A549 (cell line): Measurements from ENCODE around the gene PDE6G. TPM values are rescaled to one million over a fixed set of nuclear protein-coding genes. Genes with fewer than 3 reads are reported as not detected.

Experiments
- ATAC-seq, 2 experiments: fragments of 200-7000 bp in 1 of 2; fragments of >200 bp in 1 of 2; cut with Nextera tagmentation in 1 of 2; cut with Tn5 transposase in 1 of 2; 3 replicates each; pipeline versions ENCODE4 v1.8.0 to v1.9.1; 2018 to 2020; ENCODE audit warnings: mild to moderate bottlenecking in 1 of 2, moderate library complexity in 1 of 2
- CTCF ChIA-PET: fragments of 300-600 bp; sonication (Branson Sonifier 250); formaldehyde crosslinking; extraction: SDS; loops from one replicate; lab custom pipeline; 2021; ENCODE audit warnings: antibody characterized with exemption, inconsistent platforms; lab: Yijun Ruan, JAX
- POLR2A ChIA-PET: fragments of 350-600 bp; formaldehyde crosslinking; extraction: SDS; loops from one replicate; lab custom pipeline; 2021; ENCODE audit warnings: antibody characterized with exemption, inconsistent platforms; lab: Yijun Ruan, JAX
- DNase-seq, 2 experiments: peaks; one replicate each; pipeline versions ENCODE4 v3.0.0 to v3.0.0-alpha.2; 2011 to 2016; ENCODE audit warnings: low read depth in 1 of 2, low spot score in 1 of 2
- FAIRE-seq: peaks from 2 replicates; lab custom pipeline; 2011; peaks lifted over from hg19 to GRCh38; lab: Jason Lieb, UNC
- H3K27ac ChIP-seq, 2 experiments: fragments of >200 bp; sonication (Bioruptor Twin); formaldehyde crosslinking; 3 replicates each; pipeline ENCODE4 v1.5.1; 2016 to 2017
- H3K4me1 ChIP-seq: fragments of >200 bp; sonication (Bioruptor Twin); formaldehyde crosslinking; 3 replicates; pipeline ENCODE4 v1.6.1; 2016
- H3K4me2 ChIP-seq: fragments of >200 bp; sonication (Bioruptor Twin); formaldehyde crosslinking; 3 replicates; pipeline ENCODE4 v1.6.1; 2016
- H3K4me3 ChIP-seq: fragments of >200 bp; sonication (Bioruptor Twin); formaldehyde crosslinking; 3 replicates; pipeline ENCODE4 v1.5.1; 2016
- H3K9me3 ChIP-seq: fragments of >200 bp; sonication (Bioruptor Twin); formaldehyde crosslinking; 3 replicates; pipeline ENCODE4 v1.6.1; 2016
- CEBPB ChIP-seq, 2 experiments: fragments of >200 bp in 1 of 2; sonication (Bioruptor Twin) in 1 of 2; formaldehyde crosslinking in 1 of 2; IDR thresholded peaks; 2 replicates each; pipeline ENCODE4 v1.6.1; 2012 to 2016
- CHD4 ChIP-seq: fragments of 200-600 bp; sonication (generic); IDR thresholded peaks from 2 replicates; pipeline ENCODE4 v1.6.1; 2016; ENCODE audit warnings: antibody characterized with exemption, mild to moderate bottlenecking, borderline replicate concordance
- E2F6 ChIP-seq: IDR thresholded peaks from 2 replicates; pipeline ENCODE4 v1.6.1; 2012; ENCODE audit warnings: low read depth, borderline replicate concordance
- EHMT2 ChIP-seq: fragments of 200-600 bp; sonication (generic); IDR thresholded peaks from 2 replicates; pipeline ENCODE4 v1.6.1; 2016; ENCODE audit warnings: antibody characterized with exemption, low read depth, mild to moderate bottlenecking, moderate library complexity
- FOSL2 ChIP-seq, 2 experiments: fragments of 450-650 bp in 1 of 2; fragments of >200 bp in 1 of 2; sonication (Bioruptor Twin) in 1 of 2; formaldehyde crosslinking; IDR thresholded peaks; 2 replicates each; pipeline versions ENCODE4 v1.5.0 to v1.6.1; 2016 to 2020; ENCODE audit warnings: mild to moderate bottlenecking in 1 of 2, moderate library complexity in 1 of 2
- FOXS1 ChIP-seq: fragments of 250-450 bp; sonication (Bioruptor Pico); IDR thresholded peaks from 2 replicates; pipeline ENCODE4 v1.5.0; 2020; ENCODE audit warnings: mild to moderate bottlenecking, moderate library complexity
- HEYL ChIP-seq: fragments of 250-450 bp; sonication (Bioruptor Pico); IDR thresholded peaks from 2 replicates; pipeline ENCODE4 v1.8.0; 2021; ENCODE audit warnings: mild to moderate bottlenecking, moderate library complexity
- HMGXB4 ChIP-seq: fragments of 250-450 bp; sonication (Bioruptor Pico); IDR thresholded peaks from 2 replicates; pipeline ENCODE4 v1.5.0; 2021; ENCODE audit warnings: mild to moderate bottlenecking, moderate library complexity, borderline replicate concordance
- JUN ChIP-seq, 2 experiments: fragments of >200 bp; sonication (Bioruptor Twin); formaldehyde crosslinking; IDR thresholded peaks; 2 replicates in 1 of 2; 3 replicates in 1 of 2; pipeline ENCODE4 v1.6.1; 2016 to 2017
- KDM1A ChIP-seq: fragments of 200-600 bp; sonication (generic); IDR thresholded peaks from 2 replicates; pipeline ENCODE4 v1.6.1; 2016; ENCODE audit warnings: low read depth, mild to moderate bottlenecking
- MAX ChIP-seq: IDR thresholded peaks from 2 replicates; pipeline ENCODE4 v1.6.1; 2012
- MAZ ChIP-seq: fragments of 150-350 bp; IDR thresholded peaks from 2 replicates; pipeline ENCODE4 v1.6.1; 2014; ENCODE audit warnings: antibody characterized with exemption, low read depth, low read length, borderline replicate concordance
- NPAS2 ChIP-seq: fragments of 250-450 bp; sonication (Bioruptor Pico); IDR thresholded peaks from 2 replicates; pipeline ENCODE4 v1.8.0; 2022; ENCODE audit warnings: mild to moderate bottlenecking, moderate library complexity, borderline replicate concordance
- PBX3 ChIP-seq: IDR thresholded peaks from 2 replicates; pipeline ENCODE4 v1.6.1; 2012
- PHF8 ChIP-seq: fragments of 200-600 bp; sonication (generic); IDR thresholded peaks from 2 replicates; pipeline ENCODE4 v1.6.1; 2016; ENCODE audit warnings: low read depth, mild to moderate bottlenecking, antibody characterized with exemption, moderate library complexity, borderline replicate concordance
- REST ChIP-seq: fragments of 200-600 bp; sonication (generic); IDR thresholded peaks from 2 replicates; pipeline ENCODE4 v1.6.1; 2016; ENCODE audit warnings: antibody characterized with exemption, mild to moderate bottlenecking, moderate library complexity
- SMC3 ChIP-seq: fragments of >200 bp; sonication (Bioruptor Twin); formaldehyde crosslinking; IDR thresholded peaks from 3 replicates; pipeline ENCODE4 v1.6.1; 2018; ENCODE audit warnings: inconsistent platforms
- TP53 ChIP-seq: fragments of 250-450 bp; sonication (Bioruptor Pico); IDR thresholded peaks from 2 replicates; pipeline ENCODE4 v1.5.0; 2021; ENCODE audit warnings: mild to moderate bottlenecking, moderate library complexity
- WGBS: methylation state at CpG from one replicate; pipeline ENCODE4 v1.1.6; 2017; ENCODE audit errors: missing lambda C conversion rate; 5-methylcytosine and 5-hydroxymethylcytosine counted together
- polyA plus RNA-seq, 4 experiments: library from polyadenylated mRNA; depleted of rRNA in 3 of 4; stranded (reverse); fragments of >200 nt; fragmentation: RNase III in 1 of 4; extraction: RNeasy Plus Mini Kit Qiagen cat#74134 plus additional on column Dnase treatment in 1 of 4; gene quantifications; 2 replicates in 3 of 4; 3 replicates in 1 of 4; pipeline ENCODE4 v1.2.3, GENCODE V29; 2011 to 2017

Gene PDE6G
- polyA plus RNA-seq, 2 of the 4 experiments (the other 2 are of a cell fraction), result 1.2 TPM

GRCh38 chr17:81646869-81647600 is 9.3 kb downstream of the PDE6G start:
- ChIA-PET POLR2A (no interaction called here), CTCF (interaction anchor here (0.7 to 2.7 kb wide), 2 partner anchors 10 to 46 kb away, joined by 3 to 11 read pairs; partner anchors contain the start of genes NPLOC4 and TSPAN10)
- H3K4me3 ChIP-seq, result no peak overlapping the region
- ATAC-seq (no peak; a peak in 1 of 6 replicates), FAIRE-seq (no peak), DNase-seq (no peak)
- no peak overlapping the region for H3K27ac ChIP-seq
- no peak overlapping the region for H3K4me2 ChIP-seq
- peaks cover 21% of the 10 kb centered on the region for H3K4me1 ChIP-seq
- WGBS, result 67% methylated on average over 12 of the region's 12 CpGs
- TF ChIP-seq KDM1A (no peak), MAX (no peak), HEYL (CRISPR knock-in tag) (no peak), NPAS2 (no peak), FOSL2 (IDR thresholded peaks at IDR 0.05) (no peak), FOSL2 (CRISPR knock-in tag; IDR thresholded peaks at IDR 0.05) (no peak), REST (no peak), FOXS1 (CRISPR knock-in tag) (no peak), MAZ (no peak), JUN (IDR thresholded peaks at IDR 0.05) (no peak), EHMT2 (no peak), PHF8 (no peak), CEBPB (IDR thresholded peaks at IDR 0.05) (no peak), SMC3 (no peak), PBX3 (no peak), TP53 (CRISPR knock-in tag) (no peak), HMGXB4 (CRISPR knock-in tag) (no peak), E2F6 (no peak), CHD4 (no peak)
- H3K9me3 ChIP-seq, result no peaks in the 10 kb centered on the region
